IPS-20b (cell line): ENCODE results near the gene GPR21.

ENCODE experiments used
- H3K27ac ChIP-seq: one replicate; pipeline ENCODE4 v1.5.1; 2013; ENCODE audit warnings: low read length
- H3K27me3 ChIP-seq: 2 replicates; pipeline ENCODE4 v1.6.1; 2013; ENCODE audit warnings: mild to moderate bottlenecking, low read length, inconsistent platforms; ENCODE audit not compliant: insufficient read depth
- H3K36me3 ChIP-seq: 2 replicates; pipeline ENCODE4 v1.6.1; 2013; ENCODE audit warnings: low read depth, mild to moderate bottlenecking, inconsistent platforms, low read length, moderate library complexity; ENCODE audit not compliant: insufficient read depth
- H3K4me1 ChIP-seq: 2 replicates; pipeline ENCODE4 v1.6.1; 2013; ENCODE audit warnings: mild to moderate bottlenecking, control low read depth, inconsistent platforms, low read length, moderate library complexity; ENCODE audit not compliant: insufficient read depth
- H3K4me3 ChIP-seq: 2 replicates; pipeline ENCODE4 v1.5.1; 2013; ENCODE audit warnings: mild to moderate bottlenecking, low read length, inconsistent platforms
- H3K9ac ChIP-seq: 2 replicates; pipeline ENCODE4 v1.6.1; 2013; ENCODE audit warnings: low read depth, mild to moderate bottlenecking, inconsistent platforms, low read length, moderate library complexity
- H3K9me3 ChIP-seq: 2 replicates; pipeline ENCODE4 v1.6.1; 2013; ENCODE audit warnings: mild to moderate bottlenecking, low read depth, low read length, inconsistent platforms; ENCODE audit not compliant: insufficient read depth

The GPR21 gene

DNA sequence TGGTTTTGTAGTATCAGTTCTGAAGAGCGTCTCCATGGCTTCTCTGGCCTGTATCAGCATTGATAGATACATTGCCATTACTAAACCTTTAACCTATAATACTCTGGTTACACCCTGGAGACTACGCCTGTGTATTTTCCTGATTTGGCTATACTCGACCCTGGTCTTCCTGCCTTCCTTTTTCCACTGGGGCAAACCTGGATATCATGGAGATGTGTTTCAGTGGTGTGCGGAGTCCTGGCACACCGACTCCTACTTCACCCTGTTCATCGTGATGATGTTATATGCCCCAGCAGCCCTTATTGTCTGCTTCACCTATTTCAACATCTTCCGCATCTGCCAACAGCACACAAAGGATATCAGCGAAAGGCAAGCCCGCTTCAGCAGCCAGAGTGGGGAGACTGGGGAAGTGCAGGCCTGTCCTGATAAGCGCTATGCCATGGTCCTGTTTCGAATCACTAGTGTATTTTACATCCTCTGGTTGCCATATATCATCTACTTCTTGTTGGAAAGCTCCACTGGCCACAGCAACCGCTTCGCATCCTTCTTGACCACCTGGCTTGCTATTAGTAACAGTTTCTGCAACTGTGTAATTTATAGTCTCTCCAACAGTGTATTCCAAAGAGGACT is 1.5 kb downstream of the GPR21 start:
- no peak overlapping the region for H3K9ac ChIP-seq
- peaks cover 31% of the 10 kb centered on the region; the same call in 1 of the 2 replicates for H3K36me3 ChIP-seq

GRCh38 chr9:123035791-123036190 is 2.3 kb downstream of the GPR21 start:
- H3K9me3 ChIP-seq = no peaks in the 10 kb centered on the region
- H3K4me1 ChIP-seq = 0 out of 2 replicates have a peak, but pooled peaks cover 7% of the 10 kb centered on the region
- H3K9ac ChIP-seq = no peak overlapping the region
- no peaks in the 10 kb centered on the region for H3K27me3 ChIP-seq
- no peak overlapping the region for H3K4me3 ChIP-seq
- H3K36me3 ChIP-seq = peaks cover 31% of the 10 kb centered on the region; the same call in 1 of the 2 replicates
- no peak overlapping the region for H3K27ac ChIP-seq

More for the DNA sequence above, 1.5 kb downstream of the GPR21 start:
- H3K4me3 ChIP-seq = no peak overlapping the region
- H3K9me3 ChIP-seq = no peaks in the 10 kb centered on the region
- H3K27me3 ChIP-seq = no peaks in the 10 kb centered on the region
- H3K4me1 ChIP-seq = 0 out of 2 replicates have a peak, but pooled peaks cover 7% of the 10 kb centered on the region
- H3K27ac ChIP-seq = no peak overlapping the region

DNA sequence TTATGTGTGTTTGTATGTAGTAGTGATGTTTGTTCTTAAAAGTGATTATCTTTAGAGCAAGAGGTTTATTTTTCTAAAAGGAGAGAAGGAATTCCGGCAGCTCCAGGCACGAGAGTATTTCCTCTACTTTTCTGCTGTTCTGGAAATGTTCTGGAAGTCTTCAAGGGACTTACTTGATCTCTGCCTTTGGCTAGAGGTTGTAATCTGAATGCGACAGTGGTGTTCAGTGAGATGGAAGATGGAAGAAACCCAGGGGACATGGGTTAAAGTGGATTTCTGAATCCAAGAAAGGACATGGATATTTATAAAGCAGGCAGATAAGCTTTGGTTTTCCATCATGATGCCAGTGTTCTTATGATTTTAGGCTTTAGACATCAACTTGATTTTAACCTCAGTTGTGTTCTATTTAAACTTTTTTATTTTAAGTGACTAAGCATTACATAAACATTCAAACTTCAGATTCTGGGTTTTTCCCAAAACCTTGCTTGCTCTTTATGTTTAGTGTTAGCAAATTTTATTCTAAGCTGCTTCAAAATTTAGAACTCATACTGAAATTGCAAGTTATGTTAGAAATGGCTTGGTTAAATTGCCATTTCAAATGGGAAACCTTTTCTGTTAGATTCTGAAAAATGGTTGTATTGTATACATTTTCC is 3.6 kb downstream of the GPR21 start:
- H3K36me3 ChIP-seq = peaks cover 27% of the 10 kb centered on the region; the same call in 1 of the 2 replicates
- H3K27me3 ChIP-seq = no peaks in the 10 kb centered on the region
- H3K9me3 ChIP-seq = no peaks in the 10 kb centered on the region
- H3K9ac ChIP-seq = no peak overlapping the region
- H3K4me3 ChIP-seq = no peak overlapping the region
- no peak overlapping the region for H3K27ac ChIP-seq
- H3K4me1 ChIP-seq = 0 out of 2 replicates have a peak, but pooled peaks cover 7% of the 10 kb centered on the region

DNA sequence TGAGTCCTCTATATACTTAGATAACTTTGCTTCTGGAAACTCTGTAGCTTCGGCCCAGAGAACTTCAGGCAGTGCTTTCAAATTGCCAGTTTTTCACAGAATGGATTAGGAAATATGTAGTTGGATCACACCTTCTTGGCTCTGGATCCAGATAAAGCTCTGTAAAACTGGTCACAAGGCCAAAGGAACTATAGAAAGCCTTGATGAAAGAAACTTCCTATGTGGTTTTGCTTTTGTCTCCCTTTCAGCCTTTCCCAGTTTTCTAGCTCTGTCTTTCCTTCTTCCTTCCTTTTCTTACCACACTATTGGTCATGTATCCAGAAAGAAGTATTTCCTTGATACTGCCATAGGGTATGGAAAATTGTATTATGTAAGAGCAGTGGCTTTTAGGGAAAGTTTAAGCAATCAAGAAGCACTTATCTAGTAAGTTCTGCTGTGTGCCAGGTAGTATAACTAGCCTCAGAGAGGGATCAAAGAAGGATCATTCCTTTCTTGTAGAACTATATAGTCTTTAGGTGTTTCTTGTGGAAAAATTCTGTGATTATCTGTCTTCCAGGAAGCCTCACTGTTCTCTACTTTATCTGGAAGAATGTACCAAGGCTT is 6.3 kb downstream of the GPR21 start:
- no peak overlapping the region for H3K27ac ChIP-seq
- no peaks in the 10 kb centered on the region for H3K27me3 ChIP-seq

DNA sequence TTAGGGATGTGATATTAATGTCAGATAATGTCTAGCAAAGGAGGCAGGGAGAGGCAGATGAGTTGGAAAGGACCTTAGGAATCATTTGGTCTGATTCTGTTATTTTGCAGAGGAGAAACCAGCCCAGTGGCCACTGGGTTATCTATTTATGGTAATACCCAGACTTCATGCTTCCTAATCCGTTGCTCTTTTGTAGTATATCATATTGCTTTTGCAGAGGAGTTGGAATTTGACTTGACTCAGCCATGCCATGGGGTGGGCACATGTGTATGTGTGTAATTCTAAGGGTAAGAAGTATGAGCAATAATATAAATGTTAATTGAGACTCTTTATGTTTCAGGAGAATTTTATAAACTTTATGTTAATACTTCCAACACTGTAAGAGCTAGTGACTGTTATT is 7.3 kb downstream of the GPR21 start:
- H3K36me3 ChIP-seq = peaks cover 14% of the 10 kb centered on the region; the same call in 1 of the 2 replicates

More for the DNA sequence above, 6.3 kb downstream of the GPR21 start:
- Histone ChIP-seq H3K36me3 (peaks cover 25% of the 10 kb centered on the region; the same call in 1 of the 2 replicates), H3K4me1 (no peaks in the 10 kb centered on the region), H3K9ac (no peak overlapping the region), H3K9me3 (no peaks in the 10 kb centered on the region), H3K4me3 (no peak overlapping the region)

DNA sequence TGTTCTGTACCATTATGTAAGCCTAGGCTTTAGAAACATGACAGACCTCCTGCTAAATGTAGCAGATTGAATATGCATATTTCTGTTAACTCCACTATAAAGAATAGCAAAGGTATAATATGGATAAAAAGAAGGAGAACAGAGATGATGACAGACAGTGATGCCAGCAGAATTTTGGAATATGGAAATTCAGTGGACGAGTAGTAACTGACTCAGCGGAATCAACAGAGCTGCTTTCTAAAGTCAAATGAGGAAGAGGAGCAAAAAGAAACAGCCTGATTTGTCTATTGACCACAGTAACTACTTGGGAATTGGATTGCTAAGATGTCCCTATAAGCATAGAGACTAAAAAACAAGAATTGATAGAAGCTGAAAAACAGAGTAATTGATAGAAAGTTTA is 8.0 kb downstream of the GPR21 start:
- H3K4me1 ChIP-seq = no peaks in the 10 kb centered on the region
- H3K27me3 ChIP-seq = no peaks in the 10 kb centered on the region

More for the DNA sequence above, 7.3 kb downstream of the GPR21 start:
- no peak overlapping the region for H3K27ac ChIP-seq
- no peaks in the 10 kb centered on the region for H3K4me1 ChIP-seq
- no peaks in the 10 kb centered on the region for H3K27me3 ChIP-seq
- H3K9me3 ChIP-seq = no peaks in the 10 kb centered on the region
- no peak overlapping the region for H3K4me3 ChIP-seq
- H3K9ac ChIP-seq = no peak overlapping the region

DNA sequence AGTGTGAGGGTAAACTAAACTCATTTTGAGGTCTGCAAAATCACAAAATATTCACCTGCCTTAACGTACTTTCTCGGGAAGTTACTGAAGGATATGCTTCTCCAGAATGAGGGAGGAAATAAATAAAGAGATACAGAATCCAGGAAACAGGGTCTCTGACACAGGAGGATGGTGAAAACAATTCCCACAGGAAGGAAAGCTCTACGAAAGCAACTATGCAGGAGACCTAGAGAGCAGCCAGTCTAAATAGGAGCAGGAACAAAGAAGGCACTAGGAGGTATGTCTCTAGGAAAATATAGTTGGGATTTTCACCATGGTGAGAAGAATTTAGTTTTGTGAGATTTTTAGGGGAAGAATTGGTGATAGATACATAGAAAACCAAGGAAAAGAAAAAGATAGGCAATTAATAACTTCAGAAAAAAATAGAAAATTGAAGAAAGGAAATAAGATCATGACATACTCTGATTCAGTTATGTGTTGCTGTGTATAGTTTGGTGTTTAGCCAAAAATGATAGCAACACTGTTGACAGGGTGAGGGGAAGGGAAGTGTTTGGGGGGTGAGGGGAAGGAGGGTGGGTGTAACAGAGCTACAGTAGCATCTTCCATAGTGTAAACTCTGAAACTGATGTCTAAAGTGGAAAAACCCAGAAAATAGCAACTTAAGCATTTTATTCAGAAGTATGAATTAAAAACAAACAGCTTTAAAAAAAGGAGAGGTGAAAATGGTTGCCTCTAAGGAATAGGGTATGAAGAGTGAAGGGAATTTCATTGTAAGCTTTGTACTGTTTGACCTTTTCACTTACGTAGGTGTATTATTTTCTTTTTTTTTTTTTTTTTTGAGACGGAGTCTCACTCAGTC is 9.8 kb downstream of the GPR21 start:
- no peaks in the 10 kb centered on the region for H3K9me3 ChIP-seq
- H3K27ac ChIP-seq = no peak overlapping the region
- no peaks in the 10 kb centered on the region for H3K27me3 ChIP-seq

More for the DNA sequence above, 8.0 kb downstream of the GPR21 start:
- Histone ChIP-seq H3K4me3 (no peak overlapping the region), H3K9me3 (no peaks in the 10 kb centered on the region), H3K36me3 (peaks cover 13% of the 10 kb centered on the region; the same call in 1 of the 2 replicates), H3K27ac (no peak overlapping the region), H3K9ac (no peak overlapping the region)

GRCh38 chr9:123044586-123044985 is 11.1 kb downstream of the GPR21 start:
- H3K9ac ChIP-seq = no peak overlapping the region
- H3K27ac ChIP-seq = no peak overlapping the region
- H3K9me3 ChIP-seq = no peaks in the 10 kb centered on the region
- H3K4me3 ChIP-seq = no peak overlapping the region
- H3K27me3 ChIP-seq = no peaks in the 10 kb centered on the region
- peaks cover 11% of the 10 kb centered on the region for H3K36me3 ChIP-seq
- no peaks in the 10 kb centered on the region for H3K4me1 ChIP-seq

More for the DNA sequence above, 9.8 kb downstream of the GPR21 start:
- Histone ChIP-seq H3K4me1 (no peaks in the 10 kb centered on the region), H3K9ac (no peak overlapping the region), H3K4me3 (no peak overlapping the region), H3K36me3 (peaks cover 9% of the 10 kb centered on the region; the same call in 1 of the 2 replicates)

DNA sequence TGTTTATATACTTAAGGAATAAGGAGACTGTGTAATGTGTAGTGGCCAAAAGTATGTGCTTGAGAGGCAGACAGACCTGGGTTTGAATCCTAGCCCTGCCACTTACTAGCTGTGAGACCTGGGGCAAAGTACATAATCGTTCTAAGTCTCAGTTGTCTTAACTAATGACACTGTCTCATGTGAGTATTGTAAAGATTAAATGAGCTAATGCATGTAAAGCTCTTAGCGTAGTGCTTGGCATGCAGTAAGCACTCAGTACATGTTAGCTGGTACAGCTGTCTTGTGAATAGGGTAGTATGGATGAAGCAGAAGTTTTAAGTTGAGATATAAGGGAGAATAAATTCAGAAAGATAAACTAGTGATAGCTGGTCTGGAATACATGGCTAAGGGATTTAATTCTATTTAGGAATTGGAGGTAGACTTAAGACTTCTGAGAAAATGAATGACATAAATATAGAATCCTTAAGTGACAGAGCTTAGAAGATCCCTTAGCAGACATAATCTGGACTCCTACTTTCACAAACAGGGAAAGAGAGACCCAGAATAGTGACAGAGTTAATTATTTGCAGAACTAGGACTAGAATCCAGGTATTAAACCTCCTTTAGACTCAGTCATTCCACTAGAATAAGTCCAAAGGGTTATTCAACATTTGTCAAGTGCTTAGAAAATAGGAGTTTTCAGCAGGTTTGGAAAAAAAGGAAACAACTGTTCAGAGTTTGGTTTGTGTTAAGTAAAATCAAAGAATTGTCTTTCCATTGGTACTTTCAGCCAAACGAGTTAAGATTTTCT is 13.1 kb downstream of the GPR21 start:
- Histone ChIP-seq H3K4me3 (no peak overlapping the region), H3K4me1 (no peaks in the 10 kb centered on the region), H3K36me3 (peaks cover 15% of the 10 kb centered on the region)

DNA sequence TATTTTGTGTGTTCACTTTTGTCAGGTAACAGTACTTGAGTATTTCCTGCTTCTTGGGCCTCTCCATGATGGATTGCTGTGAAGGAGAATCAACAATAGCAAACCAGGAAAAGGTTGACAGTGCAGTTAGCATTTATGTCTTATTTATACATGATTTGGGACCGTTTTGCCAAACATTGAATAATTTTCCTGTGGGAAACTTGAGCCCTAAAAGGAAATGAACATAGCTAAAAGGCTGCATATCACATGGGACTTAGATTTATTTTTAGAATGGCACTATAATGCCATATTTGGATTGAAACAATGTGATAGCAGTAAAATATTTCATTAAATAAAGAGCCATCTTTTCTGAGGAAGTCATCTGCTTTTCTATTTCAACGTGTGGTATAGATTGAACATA is 15.3 kb downstream of the GPR21 start:
- Histone ChIP-seq H3K27me3 (no peaks in the 10 kb centered on the region), H3K27ac (no peak overlapping the region), H3K4me3 (no peak overlapping the region), H3K9ac (no peak overlapping the region), H3K36me3 (peaks cover 13% of the 10 kb centered on the region), H3K4me1 (no peaks in the 10 kb centered on the region; the same call in 1 of the 2 replicates), H3K9me3 (no peaks in the 10 kb centered on the region)

More for the DNA sequence above, 13.1 kb downstream of the GPR21 start:
- Histone ChIP-seq H3K9me3 (no peaks in the 10 kb centered on the region), H3K27ac (no peak overlapping the region), H3K9ac (no peak overlapping the region), H3K27me3 (no peaks in the 10 kb centered on the region)
